ENCODE data around the gene GALNT2.
A peak's percentile ranks its signal among the peaks of the same experiment; 100 is the strongest.

The GALNT2 gene

GRCh38 chr1:230125640-230126528 lies 58.8 kb downstream of the GALNT2 start:
- Histone ChIP-seq H3K27me3 (ENCODE audit: insufficient read depth, insufficient read length) (no peaks in the 10 kb centered on the region), H3K4me1 (ENCODE audit: insufficient read depth, insufficient read length) (peaks cover 15% of the 10 kb centered on the region), H3K36me3 (ENCODE audit: insufficient read depth, insufficient read length, low read length) (peaks cover 11% of the 10 kb centered on the region), H3K9ac (ENCODE audit: insufficient read length, low read depth) (no peak overlapping the region), H3K9me3 (ENCODE audit: insufficient read depth, low read length) (no peaks in the 10 kb centered on the region), H3K4me3 (ENCODE audit: insufficient read length, low read depth) (no peak overlapping the region)
- TF ChIP-seq SUZ12 (IDR thresholded peaks at IDR 0.05; ENCODE audit: extremely low read depth, insufficient read depth, insufficient read length) (no peak), ZNF274 (IDR thresholded peaks at IDR 0.05; ENCODE audit: low read depth, low read length) (no peak), YY1 (IDR thresholded peaks at IDR 0.05; ENCODE audit: insufficient read depth, insufficient read length) (no peak)
- DNase-seq (ENCODE audit: low read depth, low spot score) = no peak

- TF ChIP-seq SUZ12 (IDR thresholded peaks at IDR 0.05; ENCODE audit: extremely low read depth, insufficient read depth, insufficient read length) (no peak), ZNF274 (IDR thresholded peaks at IDR 0.05; ENCODE audit: low read depth, low read length) (no peak), YY1 (IDR thresholded peaks at IDR 0.05; ENCODE audit: insufficient read depth, insufficient read length) (no peak)
- H3K4me1 ChIP-seq (ENCODE audit: insufficient read depth, insufficient read length) = peaks cover 12% of the 10 kb centered on the region
Observed at GRCh38 chr1:230126529-230127104, 59.6 kb downstream of the GALNT2 start.

GRCh38 chr1:230127105-230128054 lies 60.3 kb downstream of the GALNT2 start:
- H3K27me3 ChIP-seq (ENCODE audit: insufficient read depth, insufficient read length) = no peaks in the 10 kb centered on the region
- peaks cover 7% of the 10 kb centered on the region for H3K36me3 ChIP-seq (ENCODE audit: insufficient read depth, insufficient read length, low read length)
- H3K9me3 ChIP-seq (ENCODE audit: insufficient read depth, low read length) = no peaks in the 10 kb centered on the region
- no peak for TF ChIP-seq YY1 (IDR thresholded peaks at IDR 0.05; ENCODE audit: insufficient read depth, insufficient read length)
- H3K9ac ChIP-seq (ENCODE audit: insufficient read length, low read depth) = no peak overlapping the region
- no peak overlapping the region for H3K4me3 ChIP-seq (ENCODE audit: insufficient read length, low read depth)
- H3K4me1 ChIP-seq (ENCODE audit: insufficient read depth, insufficient read length) = peaks cover 12% of the 10 kb centered on the region
- no peak for DNase-seq (ENCODE audit: low read depth, low spot score)

More at GRCh38 chr1:230126529-230127104, 59.6 kb downstream of the GALNT2 start:
- H3K36me3 ChIP-seq (ENCODE audit: insufficient read depth, insufficient read length, low read length) = peaks cover 7% of the 10 kb centered on the region
- DNase-seq (ENCODE audit: low read depth, low spot score) = no peak
- H3K9ac ChIP-seq (ENCODE audit: insufficient read length, low read depth) = no peak overlapping the region
- H3K9me3 ChIP-seq (ENCODE audit: insufficient read depth, low read length) = no peaks in the 10 kb centered on the region
- no peaks in the 10 kb centered on the region for H3K27me3 ChIP-seq (ENCODE audit: insufficient read depth, insufficient read length)
- no peak overlapping the region for H3K4me3 ChIP-seq (ENCODE audit: insufficient read length, low read depth)

- Histone ChIP-seq H3K36me3 (ENCODE audit: insufficient read depth, insufficient read length, low read length) (peaks cover 7% of the 10 kb centered on the region), H3K27me3 (ENCODE audit: insufficient read depth, insufficient read length) (no peaks in the 10 kb centered on the region), H3K9me3 (ENCODE audit: insufficient read depth, low read length) (no peaks in the 10 kb centered on the region), H3K4me1 (ENCODE audit: insufficient read depth, insufficient read length) (peaks cover 12% of the 10 kb centered on the region), H3K9ac (ENCODE audit: insufficient read length, low read depth) (no peak overlapping the region), H3K4me3 (ENCODE audit: insufficient read length, low read depth) (no peak overlapping the region)
- no peak for DNase-seq (ENCODE audit: low read depth, low spot score)
- TF ChIP-seq ZNF274 (IDR thresholded peaks at IDR 0.05; ENCODE audit: low read depth, low read length) = no peak
- TF ChIP-seq YY1 (IDR thresholded peaks at IDR 0.05; ENCODE audit: insufficient read depth, insufficient read length) = no peak
- no peak for TF ChIP-seq SUZ12 (IDR thresholded peaks at IDR 0.05; ENCODE audit: extremely low read depth, insufficient read depth, insufficient read length)
Observed at GRCh38 chr1:230128569-230129285, 61.7 kb downstream of the GALNT2 start.

- no peak for TF ChIP-seq ZNF274 (IDR thresholded peaks at IDR 0.05; ENCODE audit: low read depth, low read length)
- no peak for TF ChIP-seq YY1 (IDR thresholded peaks at IDR 0.05; ENCODE audit: insufficient read depth, insufficient read length)
- no peak for TF ChIP-seq SUZ12 (IDR thresholded peaks at IDR 0.05; ENCODE audit: extremely low read depth, insufficient read depth, insufficient read length)
- no peaks in the 10 kb centered on the region for H3K9me3 ChIP-seq (ENCODE audit: insufficient read depth, low read length)
- H3K9ac ChIP-seq (ENCODE audit: insufficient read length, low read depth) = no peak overlapping the region
- H3K4me3 ChIP-seq (ENCODE audit: insufficient read length, low read depth) = no peak overlapping the region
- H3K36me3 ChIP-seq (ENCODE audit: insufficient read depth, insufficient read length, low read length) = peaks cover 7% of the 10 kb centered on the region
- H3K4me1 ChIP-seq (ENCODE audit: insufficient read depth, insufficient read length) = peaks cover 12% of the 10 kb centered on the region
- DNase-seq (ENCODE audit: low read depth, low spot score) = no peak
- no peaks in the 10 kb centered on the region for H3K27me3 ChIP-seq (ENCODE audit: insufficient read depth, insufficient read length)
Observed at GRCh38 chr1:230129341-230129740, 62.3 kb downstream of the GALNT2 start.

- Histone ChIP-seq H3K9me3 (ENCODE audit: insufficient read depth, low read length) (no peaks in the 10 kb centered on the region), H3K4me1 (ENCODE audit: insufficient read depth, insufficient read length) (peaks cover 12% of the 10 kb centered on the region), H3K9ac (ENCODE audit: insufficient read length, low read depth) (peak overlapping the region; percentile 17), H3K36me3 (ENCODE audit: insufficient read depth, insufficient read length, low read length) (peaks cover 7% of the 10 kb centered on the region), H3K27me3 (ENCODE audit: insufficient read depth, insufficient read length) (no peaks in the 10 kb centered on the region), H3K4me3 (ENCODE audit: insufficient read length, low read depth) (no peak overlapping the region)
- no peak for TF ChIP-seq ZNF274 (IDR thresholded peaks at IDR 0.05; ENCODE audit: low read depth, low read length)
- no peak for TF ChIP-seq SUZ12 (IDR thresholded peaks at IDR 0.05; ENCODE audit: extremely low read depth, insufficient read depth, insufficient read length)
- no peak for TF ChIP-seq YY1 (IDR thresholded peaks at IDR 0.05; ENCODE audit: insufficient read depth, insufficient read length)
- DNase-seq (ENCODE audit: low read depth, low spot score) = no peak
Observed at GRCh38 chr1:230130172-230130944, 63.3 kb downstream of the GALNT2 start.
